Measurements from ENCODE around the gene GLRB. TPM values are rescaled to one million over a fixed set of nuclear protein-coding genes. Genes with fewer than 3 reads are reported as not detected.
A peak's percentile ranks its signal among the peaks of the same experiment; 100 is the strongest.

Gene GLRB
- total RNA-seq, 1 experiment from 2014 or later: 5.1 TPM

DNA sequence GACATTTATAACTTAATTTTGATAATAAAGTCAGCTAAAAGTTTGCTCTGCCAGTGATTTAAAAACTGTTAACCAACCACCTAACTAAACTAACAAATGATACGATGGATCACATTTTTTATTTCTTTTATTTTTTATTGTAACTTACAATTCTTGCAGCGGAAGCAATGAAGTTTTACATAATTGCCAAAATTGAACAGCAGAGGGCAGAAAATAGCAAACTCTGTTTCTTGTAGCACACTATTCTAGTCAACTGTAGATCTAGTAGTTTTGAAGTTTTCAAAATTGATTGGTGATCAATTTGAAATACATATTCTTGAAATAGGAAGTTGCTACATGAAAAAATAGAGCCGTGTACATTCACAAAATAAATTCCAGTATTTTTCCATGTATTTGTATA, 141.8 kb downstream of the GLRB start:
- no TSS peak for BruUV-seq (replicated peaks)
- ChIA-PET POLR2A (ENCODE audit: low non-redundant PET) (no interaction called here), CTCF (no interaction called here)

DNA sequence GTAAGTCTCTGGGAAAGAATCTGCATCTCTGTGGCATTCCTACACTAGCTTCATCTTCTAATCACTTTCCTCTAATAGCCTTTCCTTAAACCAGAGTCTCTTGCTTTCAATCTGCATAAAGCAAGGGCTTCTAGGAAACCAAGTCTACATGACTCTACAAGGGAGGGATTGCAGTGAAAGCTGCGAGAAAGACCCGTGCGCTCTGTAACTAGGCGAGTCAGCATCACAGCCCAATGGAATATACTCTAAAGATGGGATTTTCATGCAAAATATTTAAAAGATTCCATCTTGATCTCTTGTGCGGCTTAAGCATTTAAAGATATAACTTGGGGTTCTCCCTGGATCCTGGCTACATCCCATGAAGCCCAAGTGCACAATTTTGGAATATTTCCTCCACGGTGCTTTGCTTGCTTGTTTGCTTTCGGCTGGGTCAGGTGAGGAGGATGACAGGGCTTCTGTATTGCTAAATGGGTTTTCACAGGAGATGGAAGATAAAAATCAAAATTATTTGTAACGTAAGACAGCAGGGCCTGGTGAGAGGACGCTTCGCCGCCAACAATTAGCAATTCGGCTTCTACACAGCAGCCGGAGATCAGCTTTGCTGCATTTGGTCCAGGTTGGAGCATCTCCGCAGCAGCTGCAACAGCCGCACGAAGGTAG, 143.9 kb downstream of the GLRB start:
- intact Hi-C loops (cut with micrococcal nuclease; ENCODE audit: unreplicated experiment): loop anchor here (2.0 to 10.0 kb wide), 5 partner anchors 53 to 952 kb away; partner anchors contain the start of gene GASK1B
- H3K27me3 ChIP-seq (replicated peaks; ENCODE audit: insufficient read depth, low read depth, low read length, poor library complexity): peaks cover 23% of the 10 kb centered on the region

More for the DNA sequence above, 141.8 kb downstream of the GLRB start:
- H3K27ac ChIP-seq (ENCODE audit: low read depth, low read length, poor library complexity, severe bottlenecking): no peak overlapping the region
- intact Hi-C loops (cut with micrococcal nuclease; ENCODE audit: unreplicated experiment): loop anchor here (5.0 kb wide), 1 partner anchor 955 kb away; the partner anchor contains the start of gene GASK1B
- H3K27me3 ChIP-seq (replicated peaks; ENCODE audit: insufficient read depth, low read depth, low read length, poor library complexity): peaks cover 23% of the 10 kb centered on the region
- H3K9me3 ChIP-seq (ENCODE audit: low read depth, low read length, poor library complexity, severe bottlenecking): no peaks in the 10 kb centered on the region
- peak; percentile 29 for DNase-seq (ENCODE audit: low spot score)
- H3K36me3 ChIP-seq (ENCODE audit: insufficient read depth, low read length, poor library complexity, severe bottlenecking): no peaks in the 10 kb centered on the region
- TF ChIP-seq CTCF (conservative IDR thresholded peaks at IDR 0.05; ENCODE audit: low read depth, low read length) (peak; percentile 76), EZH2 (IDR thresholded peaks at IDR 0.05; ENCODE audit: borderline replicate concordance, low read depth, low read length, poor library complexity, severe bottlenecking) (no peak)
- peaks cover 6% of the 10 kb centered on the region for H3K4me1 ChIP-seq (ENCODE audit: insufficient read depth, low read length, poor library complexity, severe bottlenecking)
- no peak overlapping the region for H3K4me3 ChIP-seq (ENCODE audit: low read depth, low read length, poor library complexity, severe bottlenecking)

GRCh38 chr4:157220371-157220881, 144.5 kb downstream of the GLRB start, which contains the start of gene GRIA2:
Gene GRIA2, plus strand, starts transcription at chr4:157220728. Its CDS starts 315 bp downstream, at chr4:157221043.
- Histone ChIP-seq H3K27ac (ENCODE audit: low read depth, low read length, poor library complexity, severe bottlenecking) (no peak within 1 kb of the TSS), H3K4me1 (ENCODE audit: insufficient read depth, low read length, poor library complexity, severe bottlenecking) (peaks cover 6% of the 10 kb centered on the region), H3K27me3 (replicated peaks; ENCODE audit: insufficient read depth, low read depth, low read length, poor library complexity) (peaks cover 23% of the 10 kb centered on the region), H3K36me3 (ENCODE audit: insufficient read depth, low read length, poor library complexity, severe bottlenecking) (no peaks in the 10 kb centered on the region), H3K4me3 (ENCODE audit: low read depth, low read length, poor library complexity, severe bottlenecking) (peak within 1 kb of the TSS; percentile 59), H3K9me3 (ENCODE audit: low read depth, low read length, poor library complexity, severe bottlenecking) (no peaks in the 10 kb centered on the region)
- peak; percentile 80 for DNase-seq (ENCODE audit: low spot score)
- intact Hi-C loops (cut with micrococcal nuclease; ENCODE audit: unreplicated experiment): loop anchor here (2.0 to 10.0 kb wide), 4 partner anchors 54 to 758 kb away; no protein-coding TSS in a partner anchor
- no TSS peak for BruUV-seq (replicated peaks)
- TF ChIP-seq CTCF (conservative IDR thresholded peaks at IDR 0.05; ENCODE audit: low read depth, low read length): no peak
- TF ChIP-seq EZH2 (IDR thresholded peaks at IDR 0.05; ENCODE audit: borderline replicate concordance, low read depth, low read length, poor library complexity, severe bottlenecking): no peak
- ChIA-PET POLR2A (ENCODE audit: low non-redundant PET) (interaction anchor here (0.5 kb wide), 1 partner anchor 163 kb away, joined by 3 read pairs; no protein-coding TSS in a partner anchor), CTCF (interaction anchor here (1.0 kb wide), 1 partner anchor 759 kb away, joined by 3 read pairs; no protein-coding TSS in a partner anchor)

More for the DNA sequence above, 143.9 kb downstream of the GLRB start:
- DNase-seq (ENCODE audit: low spot score): no peak
- ChIA-PET POLR2A (ENCODE audit: low non-redundant PET) (interaction anchor here (0.5 kb wide), 1 partner anchor 163 kb away, joined by 3 read pairs; no protein-coding TSS in a partner anchor), CTCF (interaction anchor here (1.0 kb wide), 1 partner anchor 759 kb away, joined by 3 read pairs; no protein-coding TSS in a partner anchor)
- TF ChIP-seq CTCF (conservative IDR thresholded peaks at IDR 0.05; ENCODE audit: low read depth, low read length): no peak
- no peak for TF ChIP-seq EZH2 (IDR thresholded peaks at IDR 0.05; ENCODE audit: borderline replicate concordance, low read depth, low read length, poor library complexity, severe bottlenecking)
- Histone ChIP-seq H3K9me3 (ENCODE audit: low read depth, low read length, poor library complexity, severe bottlenecking) (no peaks in the 10 kb centered on the region), H3K27ac (ENCODE audit: low read depth, low read length, poor library complexity, severe bottlenecking) (no peak overlapping the region), H3K4me1 (ENCODE audit: insufficient read depth, low read length, poor library complexity, severe bottlenecking) (peaks cover 6% of the 10 kb centered on the region), H3K4me3 (ENCODE audit: low read depth, low read length, poor library complexity, severe bottlenecking) (peak overlapping the region; percentile 59), H3K36me3 (ENCODE audit: insufficient read depth, low read length, poor library complexity, severe bottlenecking) (no peaks in the 10 kb centered on the region)
- no TSS peak for BruUV-seq (replicated peaks)

Data from A673 (cell line).